HG03521 (cell line): ENCODE results near the gene CDC42EP5.

Source experiments
- ATAC-seq: cut with Tn5 transposase; IDR thresholded peaks from one replicate; pipeline ENCODE4 v1.9.1; 2021; ENCODE audit warnings: mild to moderate bottlenecking, moderate library complexity; ENCODE audit not compliant: unreplicated experiment

CDC42EP5 gene

GRCh38 chr19:54462655-54463530 lies 10.2 kb downstream of the CDC42EP5 start:
- ATAC-seq = peak; percentile 8

GRCh38 chr19:54462047-54462654 lies 10.9 kb downstream of the CDC42EP5 start:
- ATAC-seq = no peak

GRCh38 chr19:54461613-54462012 lies 11.5 kb downstream of the CDC42EP5 start:
- no peak for ATAC-seq

GRCh38 chr19:54461210-54461609 lies 11.9 kb downstream of the CDC42EP5 start:
- no peak for ATAC-seq

GRCh38 chr19:54460230-54461005 lies 12.7 kb downstream of the CDC42EP5 start:
- ATAC-seq = no peak

- ATAC-seq = no peak
Observed at GRCh38 chr19:54459282-54460229, 13.5 kb downstream of the CDC42EP5 start.

- no peak for ATAC-seq
Observed at GRCh38 chr19:54458648-54459281, 14.3 kb downstream of the CDC42EP5 start.

GRCh38 chr19:54457773-54458647 lies 15.1 kb downstream of the CDC42EP5 start:
- ATAC-seq = no peak

GRCh38 chr19:54456423-54457373 lies 16.4 kb downstream of the CDC42EP5 start:
- no peak for ATAC-seq

GRCh38 chr19:54455786-54456422 lies 17.2 kb downstream of the CDC42EP5 start:
- ATAC-seq = no peak

- ATAC-seq = no peak
Observed at GRCh38 chr19:54454781-54455675, 18.1 kb downstream of the CDC42EP5 start.

- ATAC-seq = no peak
Observed at GRCh38 chr19:54453921-54454780, 18.9 kb downstream of the CDC42EP5 start.

- no peak for ATAC-seq
Observed at GRCh38 chr19:54452626-54453025, 20.5 kb downstream of the CDC42EP5 start.

GRCh38 chr19:54451997-54452396 lies 21.1 kb downstream of the CDC42EP5 start:
- no peak for ATAC-seq

- no peak for ATAC-seq
Observed at GRCh38 chr19:54451331-54451871, 21.7 kb downstream of the CDC42EP5 start.
